Endometrial microvascular endothelial cells (primary cell): ENCODE measurements around the gene RMND1. TPM values are rescaled to one million over a fixed set of nuclear protein-coding genes. Genes with fewer than 3 reads are reported as not detected.
"Not testable (repeated sequence)": the region's sequence is repeated elsewhere in the genome, so short reads cannot be mapped to it uniquely, and the experiment has no call there.

Experiments
- in situ Hi-C: cut with HindIII; loops from 2 replicates; pipeline ENCODE4 v1.10.0; 2017; ENCODE audit warnings: low sequenced_read_pairs, low pct_unique_long_range_greater_than_20kb; ENCODE audit errors: inconsistent ontology term
- total RNA-seq: library from RNA; depleted of rRNA; stranded (reverse); fragments of >200 nt; gene quantifications from one replicate; pipeline ENCODE4 v1.2.3, GENCODE V29; 2015; ENCODE audit errors: inconsistent ontology term

RMND1 gene
- total RNA-seq, 1 donor from 2014 or later: 19.5 TPM

- in situ Hi-C loops: not testable (repeated sequence)
These were observed 3.9 kb upstream of the RMND1 start for GRCh38 chr6:151455751-151456398.

GRCh38 chr6:151452750-151453427 is 963 bp upstream of the RMND1 start:
- in situ Hi-C loops: no loop called here

GRCh38 chr6:151451417-151451949 is 443 bp downstream of the RMND1 start:
- in situ Hi-C loops: no loop called here

- in situ Hi-C loops: not testable (repeated sequence)
These were observed 998 bp downstream of the RMND1 start for GRCh38 chr6:151450928-151451327.

GRCh38 chr6:151448623-151449022 is 3.3 kb downstream of the RMND1 start:
- in situ Hi-C loops: no loop called here

- in situ Hi-C loops: no loop called here
These were observed 4.7 kb downstream of the RMND1 start for GRCh38 chr6:151447237-151447636.

GRCh38 chr6:151445482-151445881 is 6.4 kb downstream of the RMND1 start:
- in situ Hi-C loops: no loop called here

GRCh38 chr6:151443911-151444621 is 7.9 kb downstream of the RMND1 start:
- in situ Hi-C loops: no loop called here

- in situ Hi-C loops: no loop called here
These were observed 8.5 kb downstream of the RMND1 start for GRCh38 chr6:151443454-151443853.

GRCh38 chr6:151442371-151442770 is 9.6 kb downstream of the RMND1 start:
- in situ Hi-C loops: no loop called here

- in situ Hi-C loops: no loop called here
These were observed 10.3 kb downstream of the RMND1 start for GRCh38 chr6:151441390-151442166.

GRCh38 chr6:151440930-151441329 is 11.0 kb downstream of the RMND1 start:
- in situ Hi-C loops: no loop called here

GRCh38 chr6:151440498-151440897 is 11.4 kb downstream of the RMND1 start:
- in situ Hi-C loops: no loop called here

GRCh38 chr6:151437401-151437800 is 14.5 kb downstream of the RMND1 start:
- in situ Hi-C loops: no loop called here

GRCh38 chr6:151436802-151437201 is 15.1 kb downstream of the RMND1 start:
- in situ Hi-C loops: no loop called here

- in situ Hi-C loops: no loop called here
These were observed 15.6 kb downstream of the RMND1 start for GRCh38 chr6:151436300-151436699.

GRCh38 chr6:151434369-151434768 is 17.6 kb downstream of the RMND1 start:
- in situ Hi-C loops: no loop called here

GRCh38 chr6:151432651-151433050 is 19.3 kb downstream of the RMND1 start:
- in situ Hi-C loops: no loop called here

GRCh38 chr6:151431337-151431736 is 20.6 kb downstream of the RMND1 start:
- in situ Hi-C loops: no loop called here
